Measurements from ENCODE around the gene ADAM8.

ADAM8 gene

GRCh38 chr10:133281628-133282372, 5.1 kb upstream of the ADAM8 start:
- DNase-seq (ENCODE audit: low read depth, low spot score) = no peak

DNA sequence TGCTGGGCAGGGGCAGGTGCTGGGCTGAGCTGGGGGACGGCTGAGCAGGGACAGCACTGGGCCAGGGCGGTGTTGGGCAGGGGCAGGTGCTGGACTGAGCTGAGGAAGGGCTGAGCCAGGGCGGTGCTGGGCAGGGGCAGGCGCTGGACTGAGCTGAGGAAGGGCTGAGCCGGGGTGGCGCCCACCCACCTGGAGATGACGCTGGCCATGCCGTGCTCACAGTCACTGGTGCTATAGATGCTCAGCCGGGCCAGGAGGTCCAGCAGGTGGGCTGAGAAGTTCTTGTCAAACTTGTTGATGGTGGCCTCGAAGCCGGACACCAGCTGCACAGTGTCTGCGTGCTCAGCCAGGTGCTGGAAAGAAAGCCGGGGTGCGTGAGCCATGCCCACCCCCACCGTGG, 4.4 kb upstream of the ADAM8 start:
- no peak for DNase-seq (ENCODE audit: low read depth, low spot score)

DNA sequence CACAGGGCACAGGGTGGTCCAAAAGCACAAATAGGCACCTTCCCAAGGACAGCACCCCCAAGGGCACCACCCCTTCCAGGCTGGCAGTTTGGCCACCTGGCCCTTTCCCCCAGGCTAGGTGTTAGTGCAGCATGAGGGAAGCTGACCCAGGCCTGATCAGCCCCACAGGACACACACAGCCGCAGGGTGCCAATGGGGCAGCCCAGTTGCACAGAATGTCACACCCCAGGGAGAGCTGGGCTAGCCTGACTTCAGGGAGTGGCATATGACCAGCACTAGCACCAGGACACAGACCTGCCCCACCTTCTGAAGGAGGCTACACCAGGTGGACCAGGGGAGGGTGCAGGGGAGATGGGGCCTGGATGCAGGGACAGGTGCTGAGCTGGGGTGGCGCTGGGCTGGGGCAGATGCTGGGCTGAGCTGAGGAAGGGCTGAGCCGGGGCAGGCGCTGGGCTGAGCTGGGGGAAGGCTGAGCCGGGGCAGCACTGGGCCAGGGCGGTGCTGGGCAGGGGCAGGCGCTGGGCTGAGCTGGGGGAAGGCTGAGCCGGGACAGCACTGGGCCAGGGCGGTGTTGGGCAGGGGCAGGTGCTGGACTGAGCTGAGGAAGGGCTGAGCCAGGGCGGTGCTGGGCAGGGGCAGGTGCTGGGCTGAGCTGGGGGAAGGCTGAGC, 3.9 kb upstream of the ADAM8 start:
- no peak for DNase-seq (ENCODE audit: low read depth, low spot score)

GRCh38 chr10:133279326-133280226, 2.9 kb upstream of the ADAM8 start:
- DNase-seq (ENCODE audit: low read depth, low spot score) = no peak

DNA sequence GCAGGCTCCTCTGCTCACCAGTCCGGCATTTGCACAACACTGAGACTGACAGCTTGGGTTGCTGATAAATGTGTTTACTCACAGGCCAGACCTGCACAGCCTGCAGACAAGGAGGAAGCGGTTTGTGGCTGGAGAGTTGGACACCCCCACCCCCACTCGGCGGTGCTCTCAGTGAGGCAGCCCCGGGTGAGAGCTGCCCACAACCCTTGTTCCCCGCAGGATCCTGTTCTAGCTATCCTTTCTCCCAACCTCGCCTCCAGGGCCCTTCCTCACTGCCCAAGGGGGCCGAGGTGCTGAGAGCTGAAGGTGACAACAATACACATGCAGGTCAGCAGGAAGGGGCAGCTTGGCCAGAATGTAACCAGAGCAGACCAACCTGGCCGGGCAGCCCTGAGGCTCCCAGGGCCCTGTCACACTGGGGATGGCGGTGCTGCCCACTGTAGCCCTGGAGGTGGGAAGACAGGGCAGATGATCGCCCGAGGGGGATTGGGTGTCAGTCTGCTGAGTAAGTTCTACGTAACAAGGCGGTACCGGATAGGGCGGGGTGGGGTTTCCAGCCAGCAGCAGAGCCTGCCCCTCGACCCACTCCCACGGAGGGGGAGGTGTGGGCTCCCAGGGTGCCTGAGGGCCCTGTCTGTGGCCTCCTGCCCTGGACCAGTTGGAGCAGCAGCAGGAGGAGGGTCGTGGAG, 2.1 kb upstream of the ADAM8 start:
- DNase-seq (ENCODE audit: low read depth, low spot score) = peak; percentile 91

DNA sequence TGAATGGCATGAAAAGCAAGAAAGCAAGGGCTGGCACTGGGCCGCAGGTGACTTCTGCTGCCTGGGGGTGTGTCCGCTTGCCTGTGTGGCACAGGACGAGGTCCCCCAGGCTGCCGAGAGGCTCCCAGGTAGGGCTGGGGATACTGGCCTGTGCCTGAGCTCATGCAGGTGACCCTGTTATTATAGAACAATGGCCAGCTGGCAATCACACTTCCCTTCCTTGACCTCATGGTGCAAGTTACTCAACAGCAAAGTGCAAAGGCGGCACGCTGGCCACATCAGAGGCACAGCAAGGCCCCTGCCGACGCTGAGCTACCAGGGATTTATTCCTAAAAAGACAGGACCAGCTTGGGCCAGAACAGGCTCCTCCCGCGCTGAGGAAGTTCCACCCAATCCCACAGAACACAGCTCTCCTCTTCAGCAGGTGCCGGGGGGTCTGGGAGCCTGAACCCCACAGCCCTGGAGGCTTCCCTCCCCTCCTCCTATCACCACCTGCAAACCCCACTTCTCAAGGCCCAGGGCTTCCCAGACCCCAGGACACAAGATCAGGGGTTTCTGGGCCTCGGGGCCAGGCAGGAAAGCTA, 1.4 kb upstream of the ADAM8 start:
- no peak for DNase-seq (ENCODE audit: low read depth, low spot score)

DNA sequence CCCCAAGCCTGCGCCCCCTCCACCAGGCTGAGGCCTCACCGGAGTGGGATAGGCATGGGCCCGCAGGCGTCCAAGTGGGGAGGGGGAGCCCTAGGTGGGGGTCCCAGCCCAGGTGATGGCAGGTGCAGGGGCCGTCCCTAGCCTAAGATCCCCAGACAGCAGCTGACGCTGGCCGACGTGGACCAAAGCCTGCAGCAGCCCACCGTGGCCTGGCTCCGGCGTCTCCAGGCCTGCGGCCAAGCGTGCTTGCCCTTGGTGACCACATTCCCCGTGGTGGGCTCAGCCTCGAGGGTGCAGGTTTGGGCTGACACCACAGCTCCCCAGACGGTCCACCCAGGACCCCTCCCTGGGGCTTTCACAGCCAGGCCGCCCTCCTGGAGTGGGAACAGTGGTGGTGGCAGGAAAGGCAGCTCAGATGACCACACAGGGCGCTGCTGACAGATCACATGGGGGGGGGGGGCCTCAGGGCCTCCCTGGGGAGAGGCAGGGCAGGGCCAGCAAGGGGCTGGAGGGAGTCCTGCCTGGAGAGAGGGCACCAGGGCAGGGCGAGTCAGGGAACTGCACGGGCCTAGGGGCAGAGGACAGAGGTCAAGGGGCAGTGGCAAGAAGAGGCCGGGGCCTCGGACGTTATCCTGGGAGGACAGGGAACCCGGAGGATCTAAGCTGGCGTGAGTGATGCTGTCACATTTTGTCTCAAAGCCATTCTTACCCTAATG, 767 bp upstream of the ADAM8 start:
- DNase-seq (ENCODE audit: low read depth, low spot score) = peak; percentile 17

GRCh38 chr10:133276100-133276434, 601 bp downstream of the ADAM8 start:
- DNase-seq (ENCODE audit: low read depth, low spot score) = peak; percentile 43

GRCh38 chr10:133275684-133276092, 980 bp downstream of the ADAM8 start:
- DNase-seq (ENCODE audit: low read depth, low spot score) = peak; percentile 50

DNA sequence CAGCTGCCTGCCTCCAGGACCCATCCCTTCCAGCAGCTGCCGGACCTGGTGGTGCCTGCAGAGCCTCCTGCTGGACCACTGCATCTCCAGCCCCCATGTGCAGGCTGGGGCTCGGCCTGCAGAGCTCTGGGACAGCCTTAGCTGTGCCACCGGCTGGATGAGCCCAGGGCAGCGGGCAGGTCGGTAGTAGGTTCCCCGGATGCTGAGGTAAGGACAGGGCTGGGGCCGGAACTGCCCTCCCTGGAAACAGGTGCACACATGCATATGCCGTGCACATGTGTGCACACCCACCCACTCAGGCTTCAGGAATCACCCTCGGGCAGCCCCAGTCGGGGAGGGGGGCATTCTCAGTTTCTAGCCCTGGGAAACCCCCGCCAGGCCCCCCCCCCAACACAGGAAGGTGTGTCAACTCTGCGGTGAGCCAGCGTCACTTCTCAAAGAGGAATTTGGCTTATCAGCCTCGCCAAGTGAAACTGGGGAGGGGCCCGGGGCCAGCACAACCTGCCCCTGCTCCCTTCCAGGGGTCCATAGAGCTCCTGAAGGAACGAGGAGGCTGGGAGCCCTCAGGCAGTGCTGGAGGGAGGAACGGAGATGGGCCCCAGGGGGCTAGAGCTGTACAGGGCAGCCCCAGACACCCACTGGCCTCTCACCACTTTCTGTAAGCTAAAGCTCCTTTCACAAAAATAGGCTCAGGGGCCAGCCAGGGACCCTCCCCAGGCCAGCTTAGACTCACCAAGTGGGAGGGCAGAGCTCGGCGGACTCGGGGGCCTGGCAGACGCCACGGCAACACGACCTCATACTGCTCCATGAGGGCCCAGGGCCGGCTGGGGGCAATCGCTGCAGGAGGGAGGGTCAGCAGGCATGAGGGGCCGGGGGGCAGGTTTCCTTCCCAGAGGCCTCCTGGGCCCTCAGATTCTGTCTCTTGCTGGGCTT, 1.7 kb downstream of the ADAM8 start:
- DNase-seq (ENCODE audit: low read depth, low spot score) = peak; percentile 57

DNA sequence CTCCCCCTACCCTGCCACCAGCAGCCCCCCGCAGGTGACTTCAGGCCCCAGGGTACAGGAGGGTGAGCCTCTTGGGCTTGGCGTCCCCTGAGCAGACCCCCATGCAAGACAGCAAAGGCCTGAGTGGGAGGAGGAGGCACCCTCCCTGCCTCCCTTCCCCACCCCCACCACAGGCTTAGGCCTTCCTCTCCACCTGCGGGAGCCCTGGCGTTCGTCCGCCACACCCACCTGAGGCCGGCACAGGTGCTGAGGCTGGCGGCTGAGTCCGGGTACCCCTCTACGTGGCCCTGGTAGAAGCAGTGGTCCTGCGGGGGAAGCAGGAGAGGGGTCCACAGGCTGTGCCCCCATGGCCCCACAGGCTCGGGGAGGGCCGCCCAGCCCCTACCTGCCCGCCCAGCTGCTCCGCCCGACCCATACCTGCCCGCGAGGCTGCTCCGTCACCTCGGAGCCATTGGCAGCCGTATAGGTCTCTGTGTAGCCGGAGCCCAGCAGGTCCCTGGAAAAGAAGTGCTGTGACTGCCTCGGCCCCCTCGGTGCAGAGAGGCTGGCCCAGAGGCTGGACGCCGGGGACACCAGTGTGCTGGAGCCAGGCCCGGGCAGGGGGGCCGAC, 3.0 kb downstream of the ADAM8 start:
- DNase-seq (ENCODE audit: low read depth, low spot score) = no peak

GRCh38 chr10:133272964-133273420, 3.7 kb downstream of the ADAM8 start:
- DNase-seq (ENCODE audit: low read depth, low spot score) = no peak

DNA sequence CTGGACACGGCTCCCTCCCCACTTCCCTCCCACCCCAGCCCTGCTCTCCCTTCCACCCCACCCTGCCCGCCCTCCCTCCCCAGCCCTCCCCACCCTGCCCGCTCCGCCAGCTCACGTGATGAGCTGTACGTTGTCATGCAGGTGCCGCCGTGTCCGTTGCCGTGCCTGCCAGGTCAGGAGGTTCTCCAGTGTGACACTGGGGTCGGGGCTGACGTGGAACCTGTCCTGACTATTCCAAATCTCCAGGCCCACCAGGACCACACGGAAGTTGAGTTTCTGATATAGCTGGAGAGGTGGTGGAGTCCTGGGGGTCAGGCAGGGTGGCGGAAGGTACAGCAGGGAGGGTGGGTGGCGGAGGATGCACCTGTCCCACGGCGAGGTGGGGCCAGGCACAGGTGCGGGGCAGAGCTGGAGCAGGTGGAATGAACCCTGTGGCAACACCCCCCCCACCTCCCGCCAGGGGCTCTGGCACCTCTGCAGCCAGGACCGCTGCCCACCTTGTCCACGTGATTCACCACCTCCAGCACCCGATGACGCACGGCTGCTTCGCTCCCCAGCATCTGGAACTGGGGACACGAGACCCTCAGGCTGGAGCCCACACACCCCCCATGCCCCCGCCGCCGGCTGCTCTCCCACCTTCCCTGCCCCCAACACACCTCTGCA, 4.2 kb downstream of the ADAM8 start:
- no peak for DNase-seq (ENCODE audit: low read depth, low spot score)

DNA sequence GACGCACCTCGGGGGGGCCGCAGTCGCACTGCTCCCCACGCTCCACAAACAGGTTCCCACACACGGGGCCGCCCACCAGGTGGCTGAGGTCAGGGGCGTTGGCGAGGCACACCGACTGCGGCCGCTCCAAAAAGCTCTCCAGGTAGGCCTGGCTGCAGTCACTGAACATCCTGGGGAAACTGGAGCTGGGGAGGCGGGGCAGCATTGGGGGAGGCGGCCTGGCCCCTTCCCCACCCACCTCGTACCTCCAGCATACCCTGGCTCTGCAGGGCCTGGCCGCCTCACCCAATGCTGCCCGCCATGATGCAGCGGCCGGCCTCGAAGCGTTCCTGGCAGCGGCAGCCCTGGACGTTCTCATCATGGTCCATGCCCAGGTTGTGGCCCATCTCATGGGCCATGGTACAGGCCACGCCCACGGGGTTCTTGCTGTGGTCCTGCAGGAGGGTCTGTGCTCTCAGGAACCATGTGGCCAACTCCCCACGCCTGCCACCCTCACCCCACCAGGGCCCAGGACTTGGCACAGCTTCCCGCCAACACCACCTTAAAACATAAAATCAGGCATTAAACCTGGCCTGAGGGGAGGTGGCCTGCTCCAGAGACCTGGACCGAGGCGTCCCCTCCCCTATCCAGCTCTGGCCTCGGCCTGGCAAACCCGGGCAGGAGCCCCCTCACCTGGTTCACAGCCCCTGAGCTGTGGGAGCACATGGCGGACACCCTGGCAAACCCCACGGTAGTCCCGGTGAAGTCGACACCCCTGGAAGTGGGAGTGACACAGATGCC, 5.0 kb downstream of the ADAM8 start:
- no peak for DNase-seq (ENCODE audit: low read depth, low spot score)

DNA sequence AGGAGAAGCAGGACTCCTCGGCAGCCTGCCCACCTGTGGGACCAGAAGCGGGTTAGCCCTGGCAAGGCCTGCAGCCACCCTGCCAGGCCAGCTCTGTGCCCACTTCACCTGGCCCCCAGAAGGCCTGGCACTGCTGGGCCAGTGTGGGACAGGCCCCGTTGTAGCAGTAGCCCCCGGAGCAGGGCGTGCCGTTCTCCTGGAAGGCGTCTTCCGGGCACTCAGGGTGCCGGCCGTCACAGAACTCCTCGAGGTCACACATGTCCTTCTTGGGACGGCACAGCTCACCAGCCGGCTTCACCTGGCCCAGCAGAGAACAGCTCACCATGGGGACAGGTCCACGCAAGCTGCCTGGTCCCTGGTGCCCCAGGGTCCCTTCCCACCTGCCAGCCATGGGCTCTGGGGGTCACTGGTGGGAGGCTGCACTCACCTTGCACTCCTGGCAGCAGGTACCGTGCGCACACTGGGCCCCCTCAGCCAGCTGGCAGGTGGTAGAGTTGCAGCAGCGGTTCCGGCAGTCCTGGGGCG, 5.8 kb downstream of the ADAM8 start:
- no peak for DNase-seq (ENCODE audit: low read depth, low spot score)

DNA sequence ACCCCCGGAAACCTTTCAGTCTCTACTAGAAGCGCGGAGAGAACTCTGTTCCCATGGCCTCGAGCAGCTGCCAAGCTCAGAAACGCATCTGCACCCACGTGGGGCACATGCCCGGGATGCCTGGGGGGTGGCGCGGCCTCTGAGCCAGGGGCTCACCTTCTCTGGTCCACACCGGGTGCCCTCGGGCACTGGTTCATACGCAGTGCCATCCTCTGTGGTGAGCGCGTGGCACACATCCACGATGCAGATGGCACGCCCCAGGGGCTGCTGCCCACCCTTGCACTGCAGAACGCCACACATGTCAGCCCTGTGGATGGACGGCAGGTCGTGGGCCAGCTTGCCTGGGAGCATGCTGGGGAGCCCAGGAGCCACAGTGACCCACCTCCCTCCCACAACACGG, 6.5 kb downstream of the ADAM8 start:
- DNase-seq (ENCODE audit: low read depth, low spot score) = no peak

DNA sequence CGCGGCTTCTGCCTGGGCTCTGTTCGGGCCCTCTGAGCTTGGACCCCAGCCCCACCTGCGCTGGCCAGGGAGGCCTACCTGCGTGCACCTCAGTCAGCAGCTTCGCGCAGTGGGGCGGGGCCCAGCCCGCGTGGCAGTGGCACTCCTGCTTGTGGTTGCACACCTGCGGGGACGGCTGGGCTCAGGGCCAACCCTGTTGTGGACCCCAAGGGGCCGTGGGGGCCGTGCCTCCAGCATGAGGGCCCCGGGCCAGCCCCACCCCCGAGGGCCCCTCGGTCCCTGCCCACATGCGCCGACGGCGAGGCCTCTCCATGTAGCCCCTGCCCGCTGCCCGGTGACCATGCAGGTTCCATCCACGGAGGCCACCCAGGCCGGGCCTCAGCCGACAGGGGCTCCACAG, 7.3 kb downstream of the ADAM8 start:
- DNase-seq (ENCODE audit: low read depth, low spot score) = no peak

DNA sequence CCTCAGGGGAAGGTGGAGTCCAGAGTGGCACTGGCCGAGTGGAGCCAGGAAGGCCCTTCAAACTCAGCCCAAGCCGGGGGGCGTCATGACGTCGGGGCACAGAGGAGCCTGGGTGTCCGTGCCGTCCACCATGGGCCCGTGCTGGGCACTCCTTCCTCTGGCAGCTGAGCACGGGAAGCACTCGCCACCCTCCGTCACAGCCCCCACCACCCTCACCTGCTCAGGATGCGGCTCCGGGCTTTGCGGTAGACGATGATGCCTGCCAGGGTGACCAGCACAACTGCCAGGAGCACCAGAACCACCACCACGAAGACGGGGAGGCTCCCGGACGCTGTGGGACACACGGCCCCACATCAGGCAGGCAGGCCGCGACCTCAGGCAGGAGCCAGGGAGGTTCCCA, 8.1 kb downstream of the ADAM8 start:
- no peak for DNase-seq (ENCODE audit: low read depth, low spot score)

Measured in ELF-1 (cell line).